Keratinocyte (primary cell): ENCODE measurements around the gene FEZF2.

Experiments used
- EZH2 ChIP-seq: IDR thresholded peaks from one replicate; pipeline ENCODE4 v1.6.1; 2012; ENCODE audit warnings: inconsistent platforms, mild to moderate bottlenecking, low read length, moderate library complexity
- TF ChIP-seq, protein P1 (sequence below), 3 experiments: IDR thresholded peaks in 1 of 3; conservative IDR thresholded peaks in 1 of 3; optimal IDR thresholded peaks in 1 of 3; 2 replicates in 2 of 3; 3 replicates in 1 of 3; pipeline versions ENCODE3 to v1.5.1; 2011; ENCODE audit warnings: low read length in 3 of 3, mild to moderate bottlenecking in 3 of 3, moderate library complexity in 2 of 3, control low read depth in 1 of 3, inconsistent platforms in 1 of 3; ENCODE audit not compliant: insufficient read depth in 2 of 3; ENCODE audit errors: extremely low read depth in 1 of 3

DNA sequence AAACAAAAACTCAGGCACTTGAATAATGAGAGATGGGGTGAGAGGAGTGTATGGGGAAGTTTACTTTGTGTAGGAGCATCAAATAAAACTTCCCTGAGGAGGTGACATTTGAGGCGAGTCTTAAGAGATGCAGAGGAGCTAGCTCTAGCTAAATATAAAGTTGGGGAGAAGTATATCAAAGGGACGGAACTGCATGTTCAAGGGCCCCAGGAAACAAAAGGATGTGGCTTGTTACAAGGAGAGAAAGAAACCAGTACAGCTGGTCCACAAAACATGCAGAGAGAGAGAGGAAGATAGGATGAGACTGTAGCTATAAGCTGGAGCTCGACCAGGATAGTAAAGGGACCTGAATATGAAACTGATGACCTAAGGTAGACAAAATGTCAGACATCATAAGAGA lies 17.6 kb downstream of the FEZF2 start:
- TF ChIP-seq, protein P1, sequence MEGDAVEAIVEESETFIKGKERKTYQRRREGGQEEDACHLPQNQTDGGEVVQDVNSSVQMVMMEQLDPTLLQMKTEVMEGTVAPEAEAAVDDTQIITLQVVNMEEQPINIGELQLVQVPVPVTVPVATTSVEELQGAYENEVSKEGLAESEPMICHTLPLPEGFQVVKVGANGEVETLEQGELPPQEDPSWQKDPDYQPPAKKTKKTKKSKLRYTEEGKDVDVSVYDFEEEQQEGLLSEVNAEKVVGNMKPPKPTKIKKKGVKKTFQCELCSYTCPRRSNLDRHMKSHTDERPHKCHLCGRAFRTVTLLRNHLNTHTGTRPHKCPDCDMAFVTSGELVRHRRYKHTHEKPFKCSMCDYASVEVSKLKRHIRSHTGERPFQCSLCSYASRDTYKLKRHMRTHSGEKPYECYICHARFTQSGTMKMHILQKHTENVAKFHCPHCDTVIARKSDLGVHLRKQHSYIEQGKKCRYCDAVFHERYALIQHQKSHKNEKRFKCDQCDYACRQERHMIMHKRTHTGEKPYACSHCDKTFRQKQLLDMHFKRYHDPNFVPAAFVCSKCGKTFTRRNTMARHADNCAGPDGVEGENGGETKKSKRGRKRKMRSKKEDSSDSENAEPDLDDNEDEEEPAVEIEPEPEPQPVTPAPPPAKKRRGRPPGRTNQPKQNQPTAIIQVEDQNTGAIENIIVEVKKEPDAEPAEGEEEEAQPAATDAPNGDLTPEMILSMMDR (optimal IDR thresholded peaks at IDR 0.05 in 1 of 3, IDR thresholded peaks at IDR 0.05 in 1 of 3, conservative IDR thresholded peaks at IDR 0.05 in 1 of 3; ENCODE audit: extremely low read depth in 1 of 3, insufficient read depth in 2 of 3, low read length in 3 of 3) = no peak
- TF ChIP-seq EZH2 = no peak
